GM19240 (cell line): Measurements from ENCODE around the gene DYRK4.
A peak's percentile ranks its signal among the peaks of the same experiment; 100 is the strongest.

ENCODE experiments used
- DNase-seq: peaks from one replicate; pipeline ENCODE4 v3.0.0; 2011; ENCODE audit warnings: low spot score; ENCODE audit not compliant: insufficient read length

The DYRK4 gene

DNA sequence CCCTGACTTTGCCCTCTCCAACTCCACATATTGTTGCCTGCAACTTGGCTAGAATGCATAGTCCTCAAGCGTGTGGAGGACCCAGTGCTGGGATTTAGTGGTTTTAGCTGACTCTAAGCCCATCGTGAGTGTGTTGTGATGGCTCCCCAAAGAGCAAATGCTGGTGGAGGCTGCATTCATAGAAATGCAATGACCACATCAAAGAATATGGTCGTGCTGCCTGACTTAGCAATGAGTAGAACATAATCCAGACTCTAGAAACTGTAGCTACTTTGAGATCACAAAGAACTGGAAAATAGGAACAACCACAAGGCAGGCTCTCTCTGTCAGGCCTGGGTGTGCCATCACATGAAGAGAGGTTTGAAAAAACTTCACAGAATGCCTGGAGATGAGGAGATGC is 1.3 kb downstream of the DYRK4 start:
- DNase-seq = no peak

DNA sequence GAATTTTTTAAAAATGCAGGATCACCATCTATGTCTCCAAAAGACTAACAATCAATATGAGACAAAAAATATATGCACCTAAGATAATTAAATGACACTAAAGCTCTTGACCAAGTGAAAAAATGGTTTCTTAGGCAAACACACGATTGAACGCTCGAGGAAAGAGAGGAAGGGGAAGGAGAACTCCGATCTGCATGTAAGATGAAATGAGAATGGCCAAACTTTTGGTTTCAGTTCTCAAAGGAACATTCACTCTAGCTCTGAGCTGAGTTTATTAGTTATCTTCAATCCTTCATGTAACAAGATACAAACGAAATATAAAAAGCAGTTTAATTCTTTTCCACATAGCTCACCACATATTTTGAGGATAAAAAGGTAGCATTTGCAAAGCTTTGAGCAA is 2.8 kb downstream of the DYRK4 start:
- DNase-seq = no peak

DNA sequence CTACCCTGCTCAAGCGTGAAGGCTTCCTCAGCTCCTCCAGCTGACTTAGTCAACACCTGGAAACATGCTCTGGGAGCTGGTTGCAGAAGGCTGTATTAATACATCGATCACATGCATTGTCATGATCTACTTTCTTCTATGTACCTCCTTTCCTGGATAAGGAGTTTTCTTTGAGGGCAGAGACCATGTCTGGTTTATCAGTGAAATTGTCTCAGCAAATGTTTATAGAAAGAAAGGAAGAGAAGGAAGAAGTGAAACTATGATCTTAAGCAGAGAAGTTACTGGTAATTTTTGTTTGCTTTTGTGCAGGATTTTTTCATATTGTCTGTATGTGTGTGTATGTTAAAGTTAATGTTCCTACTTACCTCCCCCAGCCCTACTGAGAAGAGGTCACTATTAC is 4.5 kb downstream of the DYRK4 start:
- DNase-seq = no peak

DNA sequence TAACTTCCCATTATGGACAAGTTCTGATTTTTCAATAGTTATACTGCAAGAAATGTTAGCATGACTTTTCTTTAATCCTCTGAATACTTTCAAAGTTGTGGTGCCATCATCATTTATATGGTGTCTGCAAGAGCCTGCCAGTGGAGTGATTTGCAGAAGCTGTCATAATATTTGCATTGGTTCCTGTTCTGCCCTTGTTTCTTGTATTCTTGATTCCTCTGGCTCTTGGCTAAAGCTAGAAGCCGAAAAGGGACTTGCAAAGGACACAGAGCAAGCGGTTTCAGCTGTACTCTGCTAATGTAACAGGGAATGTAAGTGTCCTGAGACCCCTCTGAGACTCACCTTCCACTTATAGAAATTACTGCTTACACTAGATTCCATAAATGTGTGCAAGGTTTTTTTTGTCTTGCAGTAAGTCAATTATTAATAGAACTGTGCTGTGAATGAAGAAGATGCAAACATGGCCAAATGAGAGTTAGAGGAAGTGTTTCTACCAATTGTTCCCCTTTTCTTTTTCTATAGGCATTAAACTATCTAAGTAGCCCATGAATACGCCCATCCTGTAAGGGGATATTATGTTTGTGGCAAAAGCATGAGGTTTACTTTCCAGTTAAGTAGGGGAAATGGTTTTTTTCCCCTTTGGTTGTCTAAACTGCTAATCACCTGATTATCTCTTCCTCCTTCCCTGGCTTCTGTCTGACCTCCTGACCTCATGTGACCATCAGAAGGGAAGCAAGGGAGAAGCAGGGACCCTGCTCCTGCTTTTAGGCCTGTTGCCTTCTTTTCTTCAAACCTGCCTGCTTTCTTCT is 5.3 kb downstream of the DYRK4 start:
- no peak for DNase-seq

DNA sequence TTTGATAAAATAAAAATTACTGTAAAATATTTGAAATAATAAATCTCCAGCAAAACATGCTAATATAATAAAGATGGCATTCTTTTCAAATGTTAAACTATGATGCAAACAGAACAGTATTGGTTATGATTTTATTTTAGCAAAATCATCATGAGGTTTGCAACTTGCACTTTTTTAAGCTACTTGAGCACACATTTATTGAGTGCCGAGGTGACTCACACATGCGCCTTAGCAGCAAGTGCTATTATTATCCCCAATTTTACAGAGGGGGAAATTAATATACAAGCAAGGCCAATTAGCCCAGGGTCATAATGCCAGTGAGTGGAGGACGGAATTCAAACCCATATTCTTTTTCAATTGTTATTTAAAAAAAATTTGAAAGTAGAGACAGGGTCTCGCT is 7.3 kb downstream of the DYRK4 start:
- DNase-seq = no peak

DNA sequence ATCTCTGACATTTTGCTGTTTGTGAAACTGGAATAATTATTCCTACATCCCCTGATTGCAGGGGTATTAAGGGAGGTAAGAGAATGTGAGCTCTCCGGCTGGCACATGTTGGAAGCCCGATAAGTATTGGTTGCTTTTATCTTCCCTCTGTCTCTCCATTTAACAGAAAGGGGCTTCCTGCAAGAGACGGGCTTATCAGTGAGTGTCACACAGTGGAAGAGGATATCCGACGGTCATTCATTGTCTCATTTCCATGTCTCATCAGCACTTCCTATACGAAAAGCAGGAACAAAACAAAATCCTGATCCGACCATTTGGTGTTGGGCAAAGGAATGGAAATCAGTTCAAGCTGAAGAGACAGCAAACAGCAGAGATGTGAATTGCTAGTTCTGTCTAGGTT is 10.7 kb downstream of the DYRK4 start:
- no peak for DNase-seq

DNA sequence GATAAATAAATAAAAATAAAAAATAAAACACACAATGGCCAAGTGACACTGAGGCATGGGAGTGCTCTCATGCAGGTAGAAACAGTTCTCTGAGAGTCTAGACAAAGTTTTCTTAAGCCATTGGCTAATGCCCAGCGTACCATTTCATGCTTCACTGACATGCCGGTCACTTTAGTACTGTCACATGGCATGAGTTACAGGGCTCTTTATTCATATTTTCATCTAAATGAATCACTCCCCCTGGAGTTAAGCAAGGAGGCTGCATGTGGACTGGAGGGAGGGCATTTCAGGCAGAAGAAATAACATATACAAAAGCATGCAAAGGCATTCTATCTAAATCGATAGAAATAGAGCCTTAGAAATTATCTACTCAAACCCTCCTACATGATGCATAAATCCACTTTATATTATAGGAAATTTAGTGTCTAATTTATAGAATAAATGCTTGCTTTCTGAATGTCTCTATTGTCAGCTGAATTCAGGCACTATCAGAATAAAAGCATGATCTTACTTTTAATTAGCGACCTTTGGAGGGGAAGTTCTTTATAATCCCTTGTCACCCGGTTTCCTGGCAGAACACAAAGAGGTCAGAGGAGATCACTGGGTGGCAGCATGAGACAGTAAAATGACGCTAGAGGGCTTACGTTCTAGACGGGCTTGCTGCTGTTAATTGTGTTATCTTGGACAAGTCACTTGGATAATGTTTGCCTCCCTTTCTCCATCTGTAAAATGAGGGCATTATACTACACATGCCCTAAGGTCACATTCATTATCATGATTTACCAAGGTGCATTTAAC is 17.5 kb downstream of the DYRK4 start:
- DNase-seq = no peak

DNA sequence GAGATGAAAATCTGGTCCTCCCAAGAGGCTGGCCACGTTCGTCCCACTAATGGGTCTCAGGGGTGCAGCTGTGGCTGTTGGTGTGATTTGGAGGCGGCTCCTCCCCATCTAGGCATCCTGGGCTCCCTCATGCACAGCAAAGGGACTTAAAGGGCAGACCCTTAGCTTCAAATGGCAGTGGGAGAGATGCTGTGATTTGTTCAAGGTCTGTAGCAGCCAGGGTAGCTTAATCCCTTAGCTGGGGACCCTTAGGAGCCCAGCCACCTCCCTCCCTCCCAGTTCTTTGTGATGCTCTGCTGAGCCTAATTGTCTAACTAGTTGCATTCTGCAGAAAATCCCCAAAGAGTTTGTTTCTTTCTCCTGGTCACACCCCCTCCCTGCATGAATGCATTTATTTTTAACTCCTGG is 18.3 kb downstream of the DYRK4 start:
- no peak for DNase-seq

DNA sequence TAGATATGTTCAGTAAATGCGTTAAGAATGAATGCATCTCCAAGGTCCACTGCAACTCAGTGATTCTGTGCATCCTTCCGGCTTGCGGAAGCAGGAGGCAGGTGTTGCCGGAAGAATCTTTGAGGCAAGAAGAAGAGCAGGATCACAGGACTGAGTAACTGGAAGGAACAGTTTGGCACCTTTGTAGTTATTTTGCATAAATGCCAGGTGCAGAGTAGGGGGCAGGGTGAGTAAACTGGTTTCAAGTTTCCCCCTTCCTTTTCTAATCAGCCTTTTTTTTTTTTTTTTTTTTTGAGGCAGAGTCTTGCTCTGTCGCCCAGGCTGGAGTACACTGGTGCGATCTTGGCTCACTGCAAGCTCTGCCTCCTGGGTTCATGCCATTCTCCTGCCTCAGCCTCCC is 22.3 kb downstream of the DYRK4 start:
- no peak for DNase-seq

DNA sequence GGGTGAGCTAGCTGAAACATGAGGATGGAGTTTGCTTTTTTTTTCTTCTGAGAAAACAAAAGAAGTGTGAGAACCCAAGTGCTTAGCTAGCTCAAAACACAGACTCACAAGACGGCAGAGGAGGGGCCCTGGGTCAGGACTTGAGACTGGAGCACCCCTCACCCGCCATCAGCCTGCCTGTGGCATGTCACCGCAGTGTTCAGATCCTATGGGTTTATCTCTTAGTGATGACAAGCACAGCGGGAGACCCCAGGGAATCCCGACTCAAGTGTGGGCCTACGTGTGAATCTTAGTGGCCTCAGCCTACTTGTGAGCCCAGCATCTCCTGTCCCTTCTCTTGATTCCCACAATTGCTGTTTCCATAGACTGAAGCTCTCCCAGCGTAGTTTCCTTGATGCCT is 22.9 kb downstream of the DYRK4 start:
- DNase-seq = no peak

DNA sequence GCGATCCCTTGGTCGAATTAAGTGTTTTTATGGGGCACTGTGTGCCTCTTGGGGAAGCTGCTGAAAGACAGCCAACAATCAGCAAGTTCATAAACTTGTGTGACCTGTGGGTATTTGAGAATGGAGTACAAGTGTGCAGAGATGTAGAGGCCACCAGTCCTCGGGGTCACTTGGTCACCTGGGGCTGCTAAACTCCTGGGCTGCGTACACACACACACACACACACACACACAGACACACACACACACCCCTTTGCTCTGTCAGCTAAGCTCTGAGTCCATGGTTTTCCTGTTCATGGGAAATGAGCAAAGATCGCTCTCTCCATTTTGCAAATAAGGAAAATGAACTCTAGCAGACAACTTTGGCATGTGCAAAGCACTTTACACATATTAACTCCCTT is 24.5 kb downstream of the DYRK4 start:
- no peak for DNase-seq

DNA sequence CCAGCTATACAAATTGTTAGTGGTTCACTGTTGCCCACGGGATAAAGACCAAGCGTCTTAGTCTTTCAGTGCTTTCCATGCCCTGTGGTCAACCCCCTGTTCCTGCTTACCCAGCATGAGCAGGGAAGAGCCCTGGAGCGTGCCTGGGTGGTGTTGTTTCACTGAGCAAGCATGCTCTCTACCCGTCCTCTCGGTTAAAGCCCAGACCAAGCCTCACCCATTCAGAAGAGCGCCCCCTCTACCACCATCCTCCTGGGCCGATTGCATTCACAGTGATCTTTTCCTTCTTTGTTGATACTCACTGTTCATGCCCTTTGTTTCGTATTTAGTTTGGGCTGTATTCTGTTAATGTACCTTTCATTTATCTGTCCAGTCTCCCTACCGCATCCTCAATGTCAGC is 25.1 kb downstream of the DYRK4 start:
- no peak for DNase-seq

DNA sequence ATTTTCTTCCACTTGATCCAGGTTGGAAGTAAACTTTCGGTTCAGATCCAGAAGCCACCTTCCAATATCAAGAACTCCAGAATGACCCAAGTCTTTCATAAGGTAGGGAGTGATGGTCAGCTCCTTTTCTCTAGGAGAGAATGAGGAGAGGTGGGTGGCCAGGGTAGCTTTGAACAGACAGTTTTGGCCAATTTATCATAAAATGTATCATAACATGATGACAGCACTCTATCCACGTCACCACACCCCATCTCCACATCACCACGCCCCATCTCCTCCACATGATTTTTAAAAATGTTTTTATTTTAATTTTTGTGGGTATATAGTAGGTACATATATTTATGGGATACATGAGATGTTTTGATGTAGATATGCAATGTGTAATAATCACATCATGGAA is 26.9 kb downstream of the DYRK4 start:
- DNase-seq = no peak

DNA sequence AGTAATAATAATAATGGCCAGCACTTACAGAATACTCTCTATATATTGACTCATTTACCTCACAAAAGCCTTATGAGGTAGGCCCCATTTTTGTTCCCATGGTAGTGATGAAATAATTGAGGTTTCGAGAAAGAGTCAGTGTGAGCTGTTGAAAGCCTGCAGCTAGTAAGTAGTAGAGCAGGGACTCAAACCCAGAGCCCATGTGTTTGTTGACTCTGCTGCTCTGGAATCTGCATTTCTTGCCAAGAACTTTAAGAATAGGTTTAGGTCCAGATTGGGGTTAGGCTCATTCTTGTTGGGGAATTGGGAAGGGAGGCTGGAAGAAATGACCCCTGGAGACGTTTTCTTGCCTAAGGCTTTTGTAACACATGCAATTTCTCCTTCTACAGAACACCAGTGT is 27.9 kb downstream of the DYRK4 start:
- DNase-seq = no peak

DNA sequence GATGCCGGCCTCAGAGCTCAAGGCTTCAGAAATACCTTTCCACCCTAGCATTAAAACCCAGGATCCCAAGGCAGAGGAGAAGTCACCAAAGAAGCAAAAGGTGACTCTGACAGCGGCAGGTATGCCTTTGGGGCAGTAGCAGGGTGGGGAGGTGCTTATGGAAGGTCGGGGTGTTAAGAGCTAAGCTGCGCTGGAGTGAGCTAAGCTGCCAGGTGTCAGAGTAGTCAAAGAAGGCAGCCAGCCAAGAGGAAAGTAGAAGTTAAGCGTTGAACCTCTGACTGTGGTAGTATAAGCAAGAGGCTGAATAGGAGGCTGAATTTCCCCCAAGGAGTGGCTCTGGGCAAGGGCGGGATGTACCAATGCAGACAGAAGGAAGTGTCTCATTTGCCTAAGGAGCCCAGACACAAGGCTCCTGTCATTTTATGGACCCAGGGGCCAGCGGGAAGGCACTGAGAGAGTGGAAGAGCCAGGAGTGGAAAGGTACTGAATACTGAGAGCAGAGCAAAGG is 29.2 kb downstream of the DYRK4 start:
- no peak for DNase-seq

DNA sequence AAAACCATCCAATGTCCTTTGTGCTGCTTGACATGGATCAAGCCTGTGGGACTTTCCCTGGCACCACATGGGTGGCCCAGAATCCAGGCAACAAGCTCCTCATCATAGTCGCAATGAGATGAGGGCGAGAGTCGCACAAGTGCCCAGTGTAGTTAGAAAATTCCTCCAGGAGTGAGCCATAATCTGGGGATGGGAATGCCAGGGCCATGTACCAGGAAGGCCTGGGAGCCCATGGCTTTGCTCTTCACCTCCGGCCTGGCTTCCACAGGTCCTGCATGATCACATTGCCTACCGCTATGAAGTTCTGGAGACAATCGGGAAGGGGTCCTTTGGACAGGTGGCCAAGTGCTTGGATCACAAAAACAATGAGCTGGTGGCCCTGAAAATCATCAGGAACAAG is 33.9 kb downstream of the DYRK4 start:
- DNase-seq = no peak

DNA sequence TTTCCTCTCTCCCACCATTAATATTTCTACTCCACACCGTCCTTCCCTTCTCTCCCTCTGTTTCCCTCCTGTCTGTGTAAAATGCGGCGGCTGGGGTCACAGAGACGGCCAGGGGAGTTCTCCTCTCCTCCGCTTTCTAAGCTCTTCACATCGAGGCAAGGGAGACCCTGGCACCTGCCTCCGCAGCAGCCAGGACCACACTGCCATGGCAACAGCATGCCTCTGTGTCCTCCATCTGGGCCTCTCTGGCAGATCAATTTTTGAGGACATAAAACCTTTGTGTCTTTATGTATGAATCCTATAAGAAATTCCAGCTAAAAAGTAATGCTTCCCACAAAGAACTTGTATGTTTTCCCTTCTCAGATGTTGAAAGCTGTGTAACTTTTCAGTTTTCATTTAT is 41.4 kb downstream of the DYRK4 start:
- no peak for DNase-seq

DNA sequence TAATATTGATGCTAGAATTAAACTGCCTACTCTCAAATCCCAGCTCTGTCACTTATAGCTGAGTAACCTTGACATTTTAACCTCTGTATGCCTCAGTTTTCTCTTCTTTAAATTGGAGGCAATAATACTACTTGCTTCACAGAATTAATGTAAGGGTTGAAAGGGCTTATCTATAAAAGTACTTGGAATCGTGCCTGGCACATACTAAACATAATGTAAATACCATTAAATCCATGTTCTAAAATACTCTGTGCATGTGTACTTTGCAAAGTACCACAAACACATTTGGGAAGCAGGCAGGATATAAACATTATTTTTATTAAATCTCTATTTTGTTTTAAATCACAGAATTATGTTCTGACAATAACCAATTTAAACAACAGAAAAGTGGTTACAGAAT is 41.9 kb downstream of the DYRK4 start:
- DNase-seq = no peak

DNA sequence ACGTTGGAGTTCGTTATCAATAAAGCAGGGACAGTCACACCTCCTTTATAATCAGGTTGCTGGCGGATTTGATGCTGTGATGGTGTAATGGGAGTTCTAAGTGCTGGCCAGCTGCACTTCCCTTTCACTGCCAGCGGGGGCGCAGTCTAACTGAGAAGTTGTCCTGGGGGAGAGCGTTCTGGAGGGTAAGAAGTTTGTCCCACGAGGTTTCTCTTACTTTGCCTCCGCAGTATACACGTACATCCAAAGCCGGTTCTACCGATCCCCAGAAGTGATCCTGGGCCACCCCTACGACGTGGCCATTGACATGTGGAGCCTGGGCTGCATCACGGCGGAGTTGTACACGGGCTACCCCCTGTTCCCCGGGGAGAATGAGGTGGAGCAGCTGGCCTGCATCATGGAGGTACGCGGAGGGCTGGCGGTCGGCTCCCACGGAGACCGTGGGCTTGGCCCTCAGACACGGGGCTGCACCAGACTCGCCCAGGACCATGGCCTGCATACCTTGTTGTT is 42.7 kb downstream of the DYRK4 start:
- DNase-seq = peak; percentile 77

DNA sequence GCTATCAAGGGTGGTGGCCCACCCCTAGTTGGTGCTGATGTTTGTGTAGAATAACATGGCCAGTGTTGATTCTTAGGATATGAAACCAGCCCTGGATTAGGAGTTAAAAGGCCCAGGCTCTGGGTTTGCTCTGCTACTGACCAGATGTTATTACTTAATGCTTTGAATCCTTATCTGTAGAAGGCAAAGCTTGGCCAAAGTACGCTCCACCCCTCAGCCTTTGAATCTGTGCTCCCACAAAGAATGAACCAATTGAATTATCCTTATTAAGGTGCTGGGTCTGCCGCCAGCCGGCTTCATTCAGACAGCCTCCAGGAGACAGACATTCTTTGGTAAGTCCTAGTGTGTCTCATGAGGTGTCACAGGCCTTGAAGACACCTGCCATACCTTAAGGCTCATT is 45.0 kb downstream of the DYRK4 start:
- no peak for DNase-seq

DNA sequence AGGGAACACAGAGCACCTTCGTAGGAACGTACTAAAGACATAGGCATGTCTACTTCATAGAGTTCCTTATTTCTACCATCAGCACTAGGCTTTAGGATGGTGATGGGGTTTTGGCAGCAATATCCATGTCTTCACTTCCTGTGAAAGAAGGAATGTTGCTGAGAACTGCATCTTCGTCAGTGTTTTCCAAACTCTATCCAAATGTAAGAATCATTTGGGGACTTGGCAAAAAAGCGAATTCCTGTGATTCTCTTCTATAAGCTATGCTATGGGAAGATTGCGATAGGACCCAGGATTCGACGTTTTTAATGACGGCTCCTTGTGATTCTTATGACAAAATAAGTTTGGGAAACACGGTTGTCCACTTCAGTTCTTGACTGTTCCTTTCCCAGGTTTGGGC is 47.1 kb downstream of the DYRK4 start:
- no peak for DNase-seq

DNA sequence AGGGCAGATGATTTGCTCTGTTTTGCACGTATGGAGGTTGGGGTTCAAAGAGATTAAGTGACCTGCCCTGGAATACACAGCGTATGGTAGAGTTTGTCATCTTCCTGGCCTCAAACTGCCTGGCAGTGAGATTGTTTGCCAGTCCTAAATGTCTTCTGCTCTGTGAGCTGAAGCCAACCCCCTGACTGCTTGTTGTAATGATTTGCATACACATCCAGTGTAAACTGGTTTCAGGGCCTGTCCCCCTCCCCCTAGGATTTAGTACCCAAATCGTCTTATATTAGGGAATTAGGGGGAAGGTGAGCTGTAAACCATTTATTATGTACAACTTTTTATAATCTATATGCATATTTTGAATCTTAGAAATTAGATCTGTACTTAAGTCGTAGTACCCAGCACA is 48.5 kb downstream of the DYRK4 start:
- no peak for DNase-seq

DNA sequence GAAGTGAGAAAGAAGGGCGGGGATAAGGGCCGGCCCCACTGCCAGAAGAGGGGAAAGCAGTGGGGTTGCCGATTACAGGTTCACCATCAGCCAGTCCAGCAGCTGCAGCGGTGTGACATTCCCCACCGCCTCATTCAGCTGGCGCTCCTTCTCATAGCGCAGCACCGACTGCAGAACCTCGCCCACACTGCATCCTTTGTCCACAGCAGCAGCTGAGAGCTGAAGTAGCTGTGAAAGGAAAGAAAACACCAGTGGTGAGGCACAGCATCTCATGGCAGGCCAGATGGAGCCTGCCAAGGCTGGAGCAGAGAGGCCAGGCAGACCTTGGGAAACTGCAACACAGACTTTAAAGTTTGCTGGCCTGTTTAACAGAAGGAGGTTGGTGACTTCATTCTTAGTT is 53.7 kb downstream of the DYRK4 start:
- DNase-seq = no peak
